ENCODE results near the gene ADM5.
"Not testable (repeated sequence)": the region's sequence is repeated elsewhere in the genome, so short reads cannot be mapped to it uniquely, and the experiment has no call there.

Gene ADM5

DNA sequence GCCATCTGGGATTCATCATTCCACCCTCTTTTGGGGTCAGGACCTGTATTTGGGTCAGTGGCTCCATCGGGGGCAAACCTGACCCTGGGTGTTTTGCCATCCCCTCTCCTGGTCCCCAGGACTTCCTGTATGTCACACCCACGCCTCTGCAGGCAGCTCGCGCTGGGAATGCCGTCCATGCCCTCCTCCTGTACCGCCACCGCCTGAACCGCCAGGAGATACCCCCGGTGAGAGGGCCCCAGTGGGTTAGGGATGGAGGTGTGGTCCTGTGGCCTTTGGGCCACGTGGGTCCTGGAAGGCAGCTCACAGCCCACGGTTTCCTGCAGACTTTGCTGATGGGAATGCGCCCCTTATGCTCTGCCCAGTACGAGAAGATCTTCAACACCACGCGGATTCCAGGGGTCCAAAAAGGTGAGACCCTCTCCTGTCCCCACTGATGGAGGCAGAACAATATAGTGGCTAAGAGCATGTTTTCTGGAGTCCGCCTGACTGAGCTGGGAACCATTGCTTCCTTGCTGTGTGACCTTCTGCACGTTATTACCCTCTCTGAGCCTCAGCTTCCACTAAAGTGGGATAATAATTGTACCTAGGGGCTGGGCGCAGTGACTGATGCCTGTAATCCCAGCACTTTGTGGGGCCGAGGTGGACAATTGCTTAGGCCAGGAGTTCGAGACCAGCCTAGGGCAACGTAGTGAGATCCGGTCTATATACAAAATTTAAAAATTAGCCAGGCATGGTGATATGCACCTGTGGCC lies 15.7 kb downstream of the ADM5 start:
- DNase-seq = no peak

DNA sequence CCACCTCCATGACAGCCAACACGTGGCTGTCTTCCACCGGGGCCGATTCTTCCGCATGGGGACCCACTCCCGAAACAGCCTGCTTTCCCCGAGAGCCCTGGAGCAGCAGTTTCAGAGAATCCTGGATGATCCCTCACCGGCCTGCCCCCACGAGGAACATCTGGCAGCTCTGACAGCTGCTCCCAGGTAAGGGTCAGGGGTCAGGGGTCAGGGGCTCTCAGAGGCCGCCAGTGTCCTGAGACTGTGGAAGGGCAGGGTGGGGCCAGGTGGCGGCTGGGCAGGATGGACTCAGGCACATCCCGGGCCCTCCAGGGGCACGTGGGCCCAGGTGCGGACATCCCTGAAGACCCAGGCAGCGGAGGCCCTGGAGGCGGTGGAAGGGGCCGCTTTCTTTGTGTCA lies 16.5 kb downstream of the ADM5 start:
- DNase-seq = no peak

DNA sequence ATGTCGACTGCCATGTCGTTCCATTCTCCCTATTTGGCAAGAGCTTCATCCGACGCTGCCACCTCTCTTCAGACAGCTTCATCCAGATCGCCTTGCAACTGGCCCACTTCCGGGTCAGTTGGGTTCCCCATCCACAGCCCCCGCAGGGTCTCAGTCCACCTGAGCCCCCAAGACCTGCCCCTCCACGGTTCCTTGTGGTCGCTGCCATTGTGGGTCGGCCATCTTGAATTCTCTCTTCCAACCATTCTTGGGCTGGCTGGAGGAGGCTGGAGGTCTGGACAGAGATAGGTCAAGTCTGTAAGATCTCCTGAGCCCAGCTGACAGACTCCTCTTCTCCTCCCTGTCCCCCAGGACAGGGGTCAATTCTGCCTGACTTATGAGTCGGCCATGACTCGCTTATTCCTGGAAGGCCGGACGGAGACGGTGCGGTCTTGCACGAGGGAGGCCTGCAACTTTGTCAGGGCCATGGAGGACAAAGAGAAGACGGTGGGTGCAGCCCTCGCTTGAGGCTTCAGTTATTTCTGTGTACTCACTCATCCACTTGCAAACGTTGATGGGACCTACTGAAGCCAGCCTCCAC lies 21.1 kb downstream of the ADM5 start:
- no peak for DNase-seq

DNA sequence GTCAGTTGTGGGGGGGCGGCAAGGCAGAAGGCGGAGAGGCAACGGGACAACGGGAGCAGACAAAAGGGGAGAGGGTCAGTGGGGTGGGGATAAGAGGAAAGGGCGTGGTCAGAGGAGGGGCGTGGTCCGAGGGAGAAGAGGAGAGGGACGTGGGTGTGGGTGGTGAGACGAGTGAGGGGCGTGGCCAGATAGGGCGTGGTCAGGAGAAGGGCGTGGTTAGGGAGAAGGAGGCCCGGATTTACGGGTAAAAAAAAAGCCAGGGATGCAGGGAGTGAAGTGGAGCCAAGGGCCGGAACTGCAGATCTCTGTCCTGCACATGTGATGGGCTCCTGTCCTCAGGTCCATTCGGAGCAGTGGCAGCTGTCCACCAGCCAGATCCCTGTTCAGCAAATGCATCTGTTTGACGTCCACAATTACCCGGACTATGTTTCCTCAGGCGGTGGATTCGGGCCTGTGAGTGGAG lies 23.0 kb downstream of the ADM5 start:
- no peak for DNase-seq

DNA sequence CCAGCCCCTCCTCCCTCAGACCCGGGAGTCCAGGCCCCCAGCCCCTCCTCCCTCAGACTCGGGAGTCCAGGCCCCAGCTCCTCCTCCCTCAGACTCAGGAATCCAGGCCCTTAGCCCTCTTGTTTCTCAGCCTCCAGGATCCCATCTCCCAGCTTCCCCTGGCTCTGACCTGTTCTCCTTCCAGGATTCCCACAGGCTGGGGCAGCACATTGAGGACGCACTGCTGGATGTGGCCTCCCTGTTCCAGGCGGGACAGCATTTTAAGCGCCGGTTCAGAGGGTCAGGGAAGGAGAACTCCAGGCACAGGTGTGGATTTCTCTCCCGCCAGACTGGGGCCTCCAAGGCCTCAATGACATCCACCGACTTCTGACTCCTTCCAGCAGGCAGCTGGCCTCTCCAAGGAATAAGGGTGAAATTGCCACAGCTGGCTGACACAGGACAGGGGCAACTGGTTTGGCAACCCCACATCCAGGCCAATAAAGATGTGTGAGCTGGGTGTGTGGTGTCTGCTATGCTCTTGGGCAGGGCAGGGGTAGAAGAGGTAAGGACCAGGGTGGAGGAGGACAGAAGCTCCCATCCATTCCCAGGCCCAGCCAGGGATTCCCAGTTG lies 23.9 kb downstream of the ADM5 start:
- no peak for DNase-seq

DNA sequence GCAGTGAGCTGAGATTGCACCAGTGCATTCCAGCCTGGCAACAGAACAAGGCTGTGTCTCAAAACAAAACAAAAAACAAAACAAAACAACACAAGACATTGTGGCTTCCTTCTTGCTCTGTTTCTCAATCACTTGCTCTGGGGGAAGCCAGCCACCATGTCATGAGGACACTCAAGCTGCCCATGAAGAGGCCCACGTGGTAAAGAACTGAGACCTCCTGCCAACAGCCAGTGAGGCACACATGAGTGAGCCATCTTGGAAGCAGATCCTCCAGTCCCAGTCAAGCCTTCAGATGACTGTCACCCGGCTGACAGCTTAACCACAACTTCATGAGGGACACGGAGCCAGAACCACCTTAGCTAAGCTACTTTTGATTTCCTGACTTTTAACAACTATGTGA lies 26.8 kb downstream of the ADM5 start:
- no peak for DNase-seq

DNA sequence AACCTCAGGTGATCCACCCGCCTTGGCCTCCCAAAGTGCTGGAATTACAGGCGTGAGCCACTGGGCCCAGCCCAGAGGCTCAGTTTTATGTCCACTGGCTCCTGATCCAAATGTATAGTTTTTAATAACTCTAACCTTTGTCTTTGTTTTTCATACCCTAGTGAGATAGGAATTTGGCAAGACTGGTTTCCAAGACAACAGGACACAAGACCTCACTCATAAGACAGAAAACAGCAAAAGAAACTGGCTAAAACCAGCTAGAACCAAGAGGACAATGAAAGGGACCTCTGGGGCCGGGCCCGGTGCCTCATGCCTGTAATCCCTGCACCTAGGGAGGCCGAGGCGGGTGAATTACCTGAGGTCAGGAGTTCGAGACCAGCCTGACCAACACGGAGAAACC lies 29.1 kb downstream of the ADM5 start:
- DNase-seq = no peak

DNA sequence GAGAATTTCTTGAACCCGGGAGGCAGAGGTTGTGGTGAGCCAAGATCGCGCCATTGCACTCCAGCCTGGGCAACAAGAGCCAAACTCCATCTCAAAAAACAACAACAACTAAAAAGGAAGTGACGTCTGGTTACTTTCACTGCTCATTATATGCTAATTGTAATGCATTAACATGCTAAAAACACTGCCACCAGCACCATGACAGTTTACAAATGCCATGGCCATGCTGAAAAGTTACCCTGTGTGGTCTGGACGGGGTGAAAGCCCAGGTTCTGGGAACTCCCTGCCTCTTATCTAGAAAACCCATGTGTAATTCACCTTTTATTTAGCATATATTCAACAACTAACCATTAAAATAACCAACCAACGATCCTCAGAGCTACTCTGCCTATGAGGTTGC lies 29.6 kb downstream of the ADM5 start:
- DNase-seq = no peak

DNA sequence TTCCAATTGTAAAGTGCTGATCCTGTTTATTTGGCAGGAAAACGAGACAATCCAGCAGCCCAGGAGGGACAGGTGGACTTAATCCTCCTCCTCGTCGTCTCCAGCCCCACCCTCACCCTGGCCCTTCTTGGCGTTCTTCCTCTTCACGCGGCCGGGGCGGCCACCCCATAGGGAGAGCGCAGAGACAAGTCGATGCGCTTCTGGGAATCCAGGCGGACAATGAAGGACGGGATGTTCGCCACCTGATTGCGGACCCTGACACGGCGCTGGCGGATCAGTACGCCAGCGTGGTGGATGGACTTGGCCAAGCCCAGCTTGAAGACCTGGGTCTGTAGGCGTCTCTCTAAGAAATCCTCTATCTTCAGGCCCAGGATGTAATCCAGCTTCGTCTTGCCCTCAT lies 30.0 kb downstream of the ADM5 start:
- not testable (repeated sequence) for DNase-seq

DNA sequence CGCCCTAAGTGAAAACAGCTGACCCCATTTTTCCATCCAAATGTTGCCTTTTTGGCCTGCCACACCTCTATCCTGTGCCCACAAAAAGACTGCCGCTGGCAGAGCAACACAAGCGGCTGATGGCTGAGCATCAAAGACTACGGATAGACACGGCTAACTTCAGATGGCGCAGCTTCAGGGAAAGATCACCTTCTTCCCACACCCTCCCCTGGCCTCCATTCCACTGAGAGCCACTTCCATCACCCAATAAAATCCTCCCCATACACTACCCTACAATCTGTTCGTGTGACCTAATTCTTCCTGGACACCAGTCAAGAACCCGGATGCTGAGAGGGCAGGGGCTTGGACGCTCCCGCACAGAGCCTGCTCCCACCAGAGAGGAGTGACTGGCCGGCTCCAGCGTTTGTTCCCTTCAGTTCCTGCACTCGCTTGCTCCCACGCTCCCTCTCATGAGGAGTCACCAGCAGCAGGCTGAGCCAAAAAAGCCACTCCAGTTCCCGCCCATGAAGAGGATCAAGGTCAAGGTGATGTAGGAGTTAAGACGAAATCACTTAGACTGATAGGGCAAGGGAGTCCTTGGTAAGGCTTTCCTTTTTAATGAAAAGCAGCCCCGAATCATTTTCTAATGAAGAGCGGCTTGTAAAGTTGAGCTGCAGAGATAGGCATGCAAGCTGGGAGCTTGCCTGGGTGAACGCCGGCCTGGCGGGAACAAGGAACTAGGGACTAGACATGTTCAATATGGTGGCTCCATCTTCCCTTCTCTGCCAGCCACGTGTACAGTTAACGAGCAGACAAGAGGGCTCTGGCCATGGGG lies 38.0 kb downstream of the ADM5 start:
- no peak for DNase-seq

DNA sequence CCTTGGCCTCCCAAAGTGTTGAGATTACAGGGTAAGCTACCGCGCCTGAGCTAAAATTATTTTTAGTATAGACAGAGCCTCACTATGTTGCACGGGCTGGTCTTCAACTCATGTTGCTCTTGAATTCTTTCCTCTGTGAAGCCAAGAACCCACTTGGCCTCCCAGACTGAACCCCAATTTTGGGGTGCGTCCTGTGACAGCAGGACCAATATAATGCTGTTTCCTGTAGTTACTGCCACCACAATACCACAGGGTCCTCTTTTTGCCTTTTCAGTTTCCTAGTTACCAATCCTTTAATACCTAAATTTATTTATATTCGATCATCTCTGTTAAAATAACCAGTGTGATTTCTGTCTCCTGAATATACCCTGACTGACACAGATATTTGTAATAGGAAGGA lies 40.8 kb downstream of the ADM5 start:
- no peak for DNase-seq

DNA sequence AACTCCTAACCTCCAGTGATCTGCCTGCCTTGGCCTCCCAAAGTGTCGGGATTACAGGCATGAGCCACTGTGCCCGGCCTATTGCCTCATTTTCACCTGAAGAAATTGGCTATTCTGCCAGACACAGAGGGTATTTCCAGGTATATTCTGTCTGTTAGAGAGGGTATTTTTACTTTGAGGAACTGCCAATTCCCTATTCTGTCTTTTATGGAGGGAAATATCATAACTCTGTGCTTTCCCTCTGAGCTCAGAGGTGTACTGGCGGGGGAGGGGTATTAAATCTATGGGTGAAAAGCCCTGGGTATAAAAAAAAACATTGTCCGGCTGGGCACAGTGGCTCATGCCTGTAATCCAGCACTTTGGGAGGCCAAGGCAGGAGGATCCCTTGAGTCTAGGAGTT lies 48.9 kb downstream of the ADM5 start:
- DNase-seq = no peak

DNA sequence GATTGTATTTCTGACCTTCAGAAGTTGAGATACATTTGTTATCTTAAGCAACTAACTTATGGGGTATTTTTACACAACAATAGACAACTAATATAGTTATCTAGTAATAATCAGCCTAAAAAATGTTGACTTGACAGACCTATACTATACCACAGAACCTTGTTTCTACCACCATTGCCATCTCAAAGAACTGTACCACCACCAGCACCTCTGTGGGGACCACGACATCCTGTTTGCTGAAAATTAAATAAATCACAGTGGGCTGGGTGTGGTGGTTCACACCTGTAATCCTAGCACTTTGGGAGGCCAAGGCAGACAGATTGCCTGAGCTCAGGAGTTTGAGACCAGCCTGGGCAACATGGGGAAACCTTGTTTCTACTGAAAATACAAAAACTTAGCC lies 49.7 kb downstream of the ADM5 start:
- DNase-seq = no peak

DNA sequence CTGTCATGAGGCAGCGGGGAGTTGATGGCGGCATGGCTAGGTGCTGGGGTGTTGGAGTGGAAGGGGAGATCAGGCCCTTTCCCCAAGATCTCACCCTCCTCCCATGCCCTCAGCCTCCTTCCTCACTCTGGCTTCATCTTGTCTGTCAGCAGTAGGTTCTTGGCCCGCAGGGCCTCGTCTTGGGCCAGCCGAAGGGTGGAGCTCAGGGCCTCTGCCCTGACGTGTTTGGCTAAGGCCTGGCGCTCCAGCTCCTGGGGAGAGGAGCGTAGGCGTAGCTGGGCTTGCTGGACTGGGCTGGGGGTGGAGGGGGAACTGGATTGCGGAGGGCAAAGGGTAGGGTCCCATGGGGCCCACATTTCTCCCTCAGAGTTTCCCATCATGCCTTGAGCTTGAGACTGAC lies 50.5 kb downstream of the ADM5 start:
- no peak for DNase-seq

Data from CD4-positive, alpha-beta T cell treated with Interleukin-17A for 1 hour (primary cell).